IMR-90 (cell line): ENCODE data around the gene CD3E.

Source experiments
- CTCF ChIP-seq: conservative IDR thresholded peaks from 2 replicates; pipeline ENCODE4 v1.5.1; 2012; ENCODE audit warnings: mild to moderate bottlenecking, low read depth, low read length, improper control_type of control experiment
- ELK1 ChIP-seq: fragments of 150-350 bp; IDR thresholded peaks from 2 replicates; pipeline ENCODE4 v1.6.1; 2016; ENCODE audit warnings: low read depth, mild to moderate bottlenecking, low read length, moderate library complexity, borderline replicate concordance

- TF ChIP-seq CTCF (no peak), ELK1 (no peak)
These were observed 38.6 kb upstream of the CD3E start for GRCh38 chr11:118265954-118266353.
